ENCODE results near the gene RBFOX2.

The RBFOX2 gene

DNA sequence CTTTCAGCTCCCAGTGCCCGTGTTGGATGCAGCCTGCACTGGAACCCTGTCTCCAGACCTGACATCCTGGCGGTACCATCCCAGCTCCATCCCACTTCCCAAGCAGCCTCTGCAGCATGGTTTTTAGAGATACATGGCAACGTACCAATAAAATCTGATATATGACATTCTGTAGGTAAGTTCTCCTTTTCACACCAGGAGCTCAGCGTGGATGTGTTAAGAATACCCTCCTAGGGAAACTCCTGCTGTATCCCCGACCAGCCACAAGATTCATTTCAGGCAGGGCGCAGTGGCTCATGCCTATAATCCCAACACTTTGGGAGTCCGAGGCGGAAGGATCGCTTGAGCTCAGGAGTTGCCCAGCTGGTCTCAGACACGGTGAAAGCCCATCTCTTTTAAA is 295.6 kb downstream of the RBFOX2 start:
- H3K9me3 ChIP-seq (ENCODE audit: control insufficient read depth in 1 of 2, low read length in 2 of 2) = no peaks in the 10 kb centered on the region
- no peaks in the 10 kb centered on the region for H3K27me3 ChIP-seq (ENCODE audit: control insufficient read depth in 1 of 2, insufficient read depth in 2 of 2, low read length in 2 of 2)
- peaks cover 0 to 3% of the 10 kb centered on the region in 2 donors for H3K36me3 ChIP-seq (ENCODE audit: control insufficient read depth in 1 of 2, insufficient read depth in 2 of 2, low read length in 2 of 2)
- H3K9ac ChIP-seq (ENCODE audit: low read depth in 1 of 2, low read length in 2 of 2) = no peak overlapping the region
- no peak overlapping the region for H3K27ac ChIP-seq (ENCODE audit: low read depth, low read length)
- H3K4me1 ChIP-seq (ENCODE audit: control insufficient read depth in 1 of 2, insufficient read depth in 2 of 2, low read length in 2 of 2) = peaks cover 13 to 24% of the 10 kb centered on the region in 2 donors
- no peak overlapping the region for H3K4me3 ChIP-seq (ENCODE audit: low read depth in 1 of 2, low read length in 2 of 2)

DNA sequence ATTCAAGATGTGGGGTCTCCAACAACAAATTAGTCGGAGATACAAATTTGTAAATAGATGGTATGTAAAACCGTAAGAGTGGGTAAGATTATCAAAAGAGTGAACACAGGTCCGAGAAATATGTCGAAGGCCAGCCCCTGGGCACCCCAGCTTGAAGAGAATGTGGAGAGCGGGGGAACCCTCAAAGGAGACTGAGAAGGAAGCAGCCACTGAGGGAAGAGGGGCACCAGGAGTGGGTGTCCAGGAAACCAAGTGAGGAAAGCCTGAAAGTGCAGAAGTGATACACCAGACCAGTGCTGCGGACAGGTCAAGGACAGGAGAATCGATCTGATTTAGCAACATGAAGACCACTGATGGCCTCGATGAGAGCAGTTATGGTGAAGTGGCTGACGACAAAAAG is 296.5 kb downstream of the RBFOX2 start:
- Histone ChIP-seq H3K36me3 (ENCODE audit: control insufficient read depth in 1 of 2, insufficient read depth in 2 of 2, low read length in 2 of 2) (peaks cover 0 to 3% of the 10 kb centered on the region in 2 donors), H3K27me3 (ENCODE audit: control insufficient read depth in 1 of 2, insufficient read depth in 2 of 2, low read length in 2 of 2) (no peaks in the 10 kb centered on the region), H3K9me3 (ENCODE audit: control insufficient read depth in 1 of 2, low read length in 2 of 2) (no peaks in the 10 kb centered on the region), H3K4me1 (ENCODE audit: control insufficient read depth in 1 of 2, insufficient read depth in 2 of 2, low read length in 2 of 2) (peaks cover 13 to 24% of the 10 kb centered on the region in 2 donors), H3K9ac (ENCODE audit: low read depth in 1 of 2, low read length in 2 of 2) (no peak overlapping the region), H3K27ac (ENCODE audit: low read depth, low read length) (no peak overlapping the region), H3K4me3 (ENCODE audit: low read depth in 1 of 2, low read length in 2 of 2) (no peak overlapping the region)

DNA sequence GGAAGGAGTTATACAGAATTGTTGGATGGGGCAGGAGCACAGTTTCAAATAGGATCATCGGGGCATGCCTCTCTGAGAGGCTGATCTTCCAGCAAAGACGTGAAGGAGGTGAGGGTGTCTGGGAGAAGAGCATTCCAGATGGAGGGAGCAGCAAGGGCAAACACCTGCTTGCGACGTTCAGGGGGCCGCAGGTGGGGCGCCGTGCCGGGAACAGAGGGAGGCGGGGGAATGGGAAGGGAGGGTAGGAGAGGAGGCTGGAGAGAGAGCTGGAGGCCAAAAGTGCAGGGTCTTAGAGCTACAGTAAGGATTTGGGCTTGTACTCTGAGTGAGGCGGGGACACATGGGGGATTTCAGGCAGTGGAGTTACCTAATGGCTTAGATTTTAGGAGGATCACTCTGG is 297.3 kb downstream of the RBFOX2 start:
- peaks cover 13 to 24% of the 10 kb centered on the region in 2 donors for H3K4me1 ChIP-seq (ENCODE audit: control insufficient read depth in 1 of 2, insufficient read depth in 2 of 2, low read length in 2 of 2)
- H3K36me3 ChIP-seq (ENCODE audit: control insufficient read depth in 1 of 2, insufficient read depth in 2 of 2, low read length in 2 of 2) = no peaks in the 10 kb centered on the region
- no peaks in the 10 kb centered on the region for H3K27me3 ChIP-seq (ENCODE audit: control insufficient read depth in 1 of 2, insufficient read depth in 2 of 2, low read length in 2 of 2)
- H3K4me3 ChIP-seq (ENCODE audit: low read depth in 1 of 2, low read length in 2 of 2) = no peak overlapping the region
- no peak overlapping the region for H3K27ac ChIP-seq (ENCODE audit: low read depth, low read length)
- H3K9me3 ChIP-seq (ENCODE audit: control insufficient read depth in 1 of 2, low read length in 2 of 2) = no peaks in the 10 kb centered on the region
- no peak overlapping the region for H3K9ac ChIP-seq (ENCODE audit: low read depth in 1 of 2, low read length in 2 of 2)

DNA sequence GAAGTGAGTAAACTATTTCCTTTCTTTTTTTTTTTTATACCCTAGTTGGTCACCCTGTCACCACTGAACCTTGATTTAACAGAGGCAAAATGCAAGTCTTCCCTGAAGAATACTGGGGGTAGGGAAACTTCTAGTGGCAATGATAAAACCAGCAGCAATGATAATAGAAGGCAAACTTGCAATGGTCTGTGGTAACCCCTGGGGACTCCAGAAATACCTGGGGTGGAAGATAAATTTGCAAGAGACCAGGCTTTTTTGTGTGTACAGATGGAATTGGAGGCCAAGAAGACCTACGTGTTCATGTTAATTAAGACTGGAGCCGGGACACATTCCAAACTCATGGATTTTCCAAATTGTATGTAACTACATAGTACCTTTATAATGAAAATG is 299.3 kb downstream of the RBFOX2 start:
- Histone ChIP-seq H3K4me1 (ENCODE audit: control insufficient read depth in 1 of 2, insufficient read depth in 2 of 2, low read length in 2 of 2) (peaks cover 11 to 22% of the 10 kb centered on the region in 2 donors), H3K4me3 (ENCODE audit: low read depth in 1 of 2, low read length in 2 of 2) (no peak overlapping the region), H3K27ac (ENCODE audit: low read depth, low read length) (no peak overlapping the region), H3K27me3 (ENCODE audit: control insufficient read depth in 1 of 2, insufficient read depth in 2 of 2, low read length in 2 of 2) (no peaks in the 10 kb centered on the region), H3K9ac (ENCODE audit: low read depth in 1 of 2, low read length in 2 of 2) (no peak overlapping the region), H3K9me3 (ENCODE audit: control insufficient read depth in 1 of 2, low read length in 2 of 2) (no peaks in the 10 kb centered on the region), H3K36me3 (ENCODE audit: control insufficient read depth in 1 of 2, insufficient read depth in 2 of 2, low read length in 2 of 2) (no peaks in the 10 kb centered on the region)

DNA sequence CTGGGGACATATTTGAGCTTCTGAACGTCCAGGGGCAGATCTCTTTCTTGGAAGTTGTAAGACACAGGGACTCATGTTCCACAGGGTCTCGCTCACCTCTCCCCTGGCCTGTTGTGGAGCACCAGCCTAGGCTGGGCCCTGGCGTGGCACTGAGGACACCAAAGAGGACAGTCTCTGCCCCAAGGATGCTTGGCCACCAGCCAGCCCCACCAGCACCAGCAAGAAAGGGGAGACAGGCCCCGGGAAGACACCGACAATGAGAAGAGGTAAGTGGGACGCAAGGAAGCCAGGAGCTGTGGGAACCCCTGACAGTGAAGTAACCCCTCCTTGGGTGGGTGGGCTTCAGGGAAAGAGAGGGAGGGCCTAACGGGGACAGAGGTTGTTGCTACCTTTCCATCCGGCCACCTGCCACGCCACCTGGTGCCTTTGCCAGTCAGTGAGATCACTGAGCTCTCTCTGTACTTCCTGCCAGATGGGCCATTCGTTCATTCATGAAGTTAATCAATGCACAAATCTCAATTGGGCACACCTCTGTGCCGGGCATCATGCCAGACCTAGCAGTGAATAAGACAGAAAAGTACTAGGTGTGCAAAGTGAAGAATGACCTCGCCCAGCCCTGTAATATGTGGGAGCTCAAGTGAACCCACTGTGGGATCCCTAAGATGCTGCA is 299.9 kb downstream of the RBFOX2 start:
- peaks cover 6 to 17% of the 10 kb centered on the region in 2 donors for H3K4me1 ChIP-seq (ENCODE audit: control insufficient read depth in 1 of 2, insufficient read depth in 2 of 2, low read length in 2 of 2)
- no peaks in the 10 kb centered on the region for H3K27me3 ChIP-seq (ENCODE audit: control insufficient read depth in 1 of 2, insufficient read depth in 2 of 2, low read length in 2 of 2)
- no peak overlapping the region for H3K4me3 ChIP-seq (ENCODE audit: low read depth in 1 of 2, low read length in 2 of 2)
- no peaks in the 10 kb centered on the region for H3K9me3 ChIP-seq (ENCODE audit: control insufficient read depth in 1 of 2, low read length in 2 of 2)
- no peak overlapping the region for H3K27ac ChIP-seq (ENCODE audit: low read depth, low read length)
- no peaks in the 10 kb centered on the region for H3K36me3 ChIP-seq (ENCODE audit: control insufficient read depth in 1 of 2, insufficient read depth in 2 of 2, low read length in 2 of 2)
- H3K9ac ChIP-seq (ENCODE audit: low read depth in 1 of 2, low read length in 2 of 2) = no peak overlapping the region

DNA sequence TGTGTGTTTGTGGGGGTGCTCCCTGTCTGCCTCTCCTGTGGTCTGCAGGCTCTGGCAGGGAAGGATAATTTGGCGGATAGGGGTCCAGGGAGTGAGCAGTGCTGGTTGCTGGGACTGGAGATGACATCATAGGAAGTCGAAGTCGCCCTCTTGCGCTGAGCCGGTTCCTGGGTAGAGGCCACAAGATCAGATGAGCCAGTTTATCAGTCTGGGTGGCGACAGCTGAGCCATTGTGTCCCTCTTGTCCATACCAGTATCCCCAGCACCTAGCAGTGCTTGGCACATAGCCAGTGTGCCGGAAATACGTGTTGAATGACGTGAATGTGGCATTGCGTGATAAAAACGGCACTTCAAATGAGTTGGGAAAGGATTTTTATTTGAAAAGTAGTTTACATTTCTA is 301.2 kb downstream of the RBFOX2 start:
- H3K9me3 ChIP-seq (ENCODE audit: control insufficient read depth in 1 of 2, low read length in 2 of 2) = no peaks in the 10 kb centered on the region
- H3K36me3 ChIP-seq (ENCODE audit: control insufficient read depth in 1 of 2, insufficient read depth in 2 of 2, low read length in 2 of 2) = no peaks in the 10 kb centered on the region
- H3K4me3 ChIP-seq (ENCODE audit: low read depth in 1 of 2, low read length in 2 of 2) = no peak overlapping the region
- peaks cover 3 to 5% of the 10 kb centered on the region in 2 donors for H3K4me1 ChIP-seq (ENCODE audit: control insufficient read depth in 1 of 2, insufficient read depth in 2 of 2, low read length in 2 of 2)
- no peak overlapping the region for H3K9ac ChIP-seq (ENCODE audit: low read depth in 1 of 2, low read length in 2 of 2)
- H3K27ac ChIP-seq (ENCODE audit: low read depth, low read length) = no peak overlapping the region
- no peaks in the 10 kb centered on the region for H3K27me3 ChIP-seq (ENCODE audit: control insufficient read depth in 1 of 2, insufficient read depth in 2 of 2, low read length in 2 of 2)

DNA sequence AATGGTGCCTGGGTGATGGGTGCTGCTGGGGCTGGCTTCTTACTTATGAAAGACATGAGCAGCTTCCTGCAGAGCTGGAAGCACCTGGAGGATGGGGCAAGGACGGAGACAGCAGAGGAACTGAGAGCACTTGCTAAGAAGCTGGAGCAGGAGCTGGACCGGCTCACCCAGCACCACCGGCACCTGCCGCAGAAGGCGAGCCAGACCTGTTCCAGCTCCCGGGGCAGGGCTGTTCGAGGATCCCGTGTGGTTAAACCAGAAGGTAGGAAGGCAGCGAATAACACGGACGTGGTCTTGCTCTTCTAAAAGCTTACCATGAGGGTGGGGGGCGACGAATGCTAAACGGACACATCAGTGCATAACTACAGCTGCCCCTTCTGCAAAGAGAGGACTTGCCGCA is 301.7 kb downstream of the RBFOX2 start:
- Histone ChIP-seq H3K9ac (ENCODE audit: low read depth in 1 of 2, low read length in 2 of 2) (no peak overlapping the region), H3K4me1 (ENCODE audit: control insufficient read depth in 1 of 2, insufficient read depth in 2 of 2, low read length in 2 of 2) (peaks cover 3 to 5% of the 10 kb centered on the region in 2 donors), H3K4me3 (ENCODE audit: low read depth in 1 of 2, low read length in 2 of 2) (no peak overlapping the region), H3K27ac (ENCODE audit: low read depth, low read length) (no peak overlapping the region), H3K9me3 (ENCODE audit: control insufficient read depth in 1 of 2, low read length in 2 of 2) (no peaks in the 10 kb centered on the region), H3K27me3 (ENCODE audit: control insufficient read depth in 1 of 2, insufficient read depth in 2 of 2, low read length in 2 of 2) (no peaks in the 10 kb centered on the region), H3K36me3 (ENCODE audit: control insufficient read depth in 1 of 2, insufficient read depth in 2 of 2, low read length in 2 of 2) (no peaks in the 10 kb centered on the region)

DNA sequence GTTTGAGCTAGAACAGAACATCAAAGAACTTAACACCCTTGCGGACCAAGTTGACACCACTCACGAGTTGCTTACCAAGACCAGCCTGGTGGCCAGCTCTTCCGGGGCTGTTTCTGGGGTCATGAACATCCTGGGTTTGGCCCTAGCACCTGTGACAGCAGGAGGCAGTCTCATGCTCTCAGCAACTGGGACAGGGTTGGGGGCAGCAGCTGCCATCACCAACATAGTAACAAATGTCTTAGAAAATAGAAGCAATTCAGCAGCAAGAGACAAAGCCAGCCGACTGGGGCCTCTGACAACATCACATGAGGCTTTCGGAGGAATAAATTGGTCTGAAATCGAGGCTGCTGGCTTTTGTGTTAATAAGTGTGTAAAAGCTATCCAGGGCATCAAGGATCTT is 302.2 kb downstream of the RBFOX2 start:
- H3K27ac ChIP-seq (ENCODE audit: low read depth, low read length) = no peak overlapping the region
- no peaks in the 10 kb centered on the region for H3K36me3 ChIP-seq (ENCODE audit: control insufficient read depth in 1 of 2, insufficient read depth in 2 of 2, low read length in 2 of 2)
- no peak overlapping the region for H3K9ac ChIP-seq (ENCODE audit: low read depth in 1 of 2, low read length in 2 of 2)
- no peaks in the 10 kb centered on the region for H3K27me3 ChIP-seq (ENCODE audit: control insufficient read depth in 1 of 2, insufficient read depth in 2 of 2, low read length in 2 of 2)
- no peaks in the 10 kb centered on the region for H3K9me3 ChIP-seq (ENCODE audit: control insufficient read depth in 1 of 2, low read length in 2 of 2)
- H3K4me3 ChIP-seq (ENCODE audit: low read depth in 1 of 2, low read length in 2 of 2) = no peak overlapping the region
- H3K4me1 ChIP-seq (ENCODE audit: control insufficient read depth in 1 of 2, insufficient read depth in 2 of 2, low read length in 2 of 2) = peaks cover 3 to 5% of the 10 kb centered on the region in 2 donors

DNA sequence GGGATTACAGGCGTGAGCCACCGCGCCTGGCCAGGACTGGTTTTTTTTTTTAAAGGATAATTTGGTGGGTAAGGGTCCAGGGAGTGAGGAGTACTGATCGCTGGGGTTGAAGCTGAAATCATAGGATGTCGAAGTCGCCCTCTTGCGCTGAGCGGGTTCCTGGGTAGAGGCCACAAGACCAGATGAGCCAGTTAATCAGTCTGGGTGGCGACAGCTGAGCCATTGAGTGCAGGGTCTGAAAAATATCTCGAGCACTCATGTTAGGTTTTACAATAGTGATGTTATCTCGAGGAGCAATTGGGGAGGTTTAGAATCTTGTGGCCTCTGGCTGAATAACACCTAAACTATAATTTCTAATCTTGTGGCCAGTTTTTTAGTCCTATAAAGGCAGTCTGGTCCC is 303.1 kb downstream of the RBFOX2 start:
- Histone ChIP-seq H3K27me3 (ENCODE audit: control insufficient read depth in 1 of 2, insufficient read depth in 2 of 2, low read length in 2 of 2) (no peaks in the 10 kb centered on the region), H3K4me1 (ENCODE audit: control insufficient read depth in 1 of 2, insufficient read depth in 2 of 2, low read length in 2 of 2) (peaks cover 3 to 5% of the 10 kb centered on the region in 2 donors), H3K36me3 (ENCODE audit: control insufficient read depth in 1 of 2, insufficient read depth in 2 of 2, low read length in 2 of 2) (no peaks in the 10 kb centered on the region)

DNA sequence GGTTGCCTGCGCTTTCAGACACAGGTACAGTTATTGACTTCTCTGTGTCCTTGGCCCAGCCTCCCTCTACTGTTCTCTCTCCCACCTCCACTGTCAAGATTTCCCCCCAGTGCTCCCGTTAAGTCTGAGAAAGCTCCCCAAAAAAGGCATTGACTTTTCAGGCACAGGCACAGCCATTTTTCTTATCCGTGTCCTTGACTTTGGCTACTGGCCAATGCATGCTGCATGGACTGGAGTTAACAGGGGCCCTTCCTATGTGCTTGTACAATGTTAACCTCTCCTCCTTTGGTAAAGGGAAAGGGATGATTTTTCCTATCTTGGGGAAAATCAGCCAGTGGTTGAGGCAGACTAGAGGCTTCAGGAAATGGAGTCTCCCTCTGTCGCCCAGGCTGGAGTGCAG is 306.7 kb downstream of the RBFOX2 start:
- H3K27me3 ChIP-seq (ENCODE audit: control insufficient read depth in 1 of 2, insufficient read depth in 2 of 2, low read length in 2 of 2) = no peaks in the 10 kb centered on the region
- H3K9ac ChIP-seq (ENCODE audit: low read depth in 1 of 2, low read length in 2 of 2) = no peak overlapping the region
- H3K27ac ChIP-seq (ENCODE audit: low read depth, low read length) = no peak overlapping the region
- H3K4me1 ChIP-seq (ENCODE audit: control insufficient read depth in 1 of 2, insufficient read depth in 2 of 2, low read length in 2 of 2) = no peaks in the 10 kb centered on the region
- H3K36me3 ChIP-seq (ENCODE audit: control insufficient read depth in 1 of 2, insufficient read depth in 2 of 2, low read length in 2 of 2) = no peaks in the 10 kb centered on the region
- H3K4me3 ChIP-seq (ENCODE audit: low read depth in 1 of 2, low read length in 2 of 2) = no peak overlapping the region
- no peaks in the 10 kb centered on the region for H3K9me3 ChIP-seq (ENCODE audit: control insufficient read depth in 1 of 2, low read length in 2 of 2)

More for the DNA sequence above, 303.1 kb downstream of the RBFOX2 start:
- H3K27ac ChIP-seq (ENCODE audit: low read depth, low read length) = no peak overlapping the region
- H3K9ac ChIP-seq (ENCODE audit: low read depth in 1 of 2, low read length in 2 of 2) = no peak overlapping the region
- no peaks in the 10 kb centered on the region for H3K9me3 ChIP-seq (ENCODE audit: control insufficient read depth in 1 of 2, low read length in 2 of 2)
- no peak overlapping the region for H3K4me3 ChIP-seq (ENCODE audit: low read depth in 1 of 2, low read length in 2 of 2)

Data from duodenal mucosa (tissue), 2 donors.